Neuronal stem cell (in vitro differentiated cells): ENCODE measurements around the gene PPIP5K1.
"Not testable (repeated sequence)": the region's sequence is repeated elsewhere in the genome, so short reads cannot be mapped to it uniquely, and the experiment has no call there.

Experiments used
- DNase-seq: peaks from one replicate; pipeline ENCODE4 v3.0.0-alpha.2; 2013; ENCODE audit warnings: low spot score
- H2AFZ ChIP-seq: one replicate; pipeline ENCODE4 v1.6.1; 2013; ENCODE audit warnings: mild to moderate bottlenecking, low read length, inconsistent platforms
- H2AK5ac ChIP-seq: 2 replicates; pipeline ENCODE4 v1.6.1; 2013; ENCODE audit warnings: low read depth, mild to moderate bottlenecking, inconsistent platforms, low read length, moderate library complexity, mixed read lengths
- H2BK120ac ChIP-seq: 2 replicates; pipeline ENCODE4 v1.6.1; 2013; ENCODE audit warnings: low read depth, mild to moderate bottlenecking, inconsistent platforms, low read length, moderate library complexity, mixed read lengths
- H2BK12ac ChIP-seq: one replicate; pipeline ENCODE4 v1.6.1; 2013; ENCODE audit warnings: low read length, inconsistent platforms
- H2BK15ac ChIP-seq: 2 replicates; pipeline ENCODE4 v1.6.1; 2013; ENCODE audit warnings: mild to moderate bottlenecking, low read length, inconsistent platforms, mixed read lengths
- H2BK5ac ChIP-seq: one replicate; pipeline ENCODE4 v1.6.1; 2013; ENCODE audit warnings: inconsistent platforms, mild to moderate bottlenecking, low read length, moderate library complexity
- H3K14ac ChIP-seq: one replicate; pipeline ENCODE4 v1.6.1; 2013; ENCODE audit warnings: low read length, inconsistent platforms
- H3K18ac ChIP-seq: 2 replicates; pipeline ENCODE4 v1.6.1; 2013; ENCODE audit warnings: low read length, inconsistent platforms
- H3K23ac ChIP-seq: 2 replicates; pipeline ENCODE4 v1.6.1; 2013; ENCODE audit warnings: low read depth, mild to moderate bottlenecking, mixed read lengths, low read length, inconsistent platforms; ENCODE audit not compliant: poor library complexity
- H3K27ac ChIP-seq: replicated peaks from 3 replicates; pipeline ENCODE4 v1.5.1; 2013; ENCODE audit warnings: low read length, inconsistent platforms
- H3K27me3 ChIP-seq, 3 experiments: 2 replicates each; pipeline ENCODE4 v1.6.1; 2013; ENCODE audit warnings: low read length in 3 of 3, mild to moderate bottlenecking in 2 of 3, inconsistent platforms in 1 of 3, low read depth in 1 of 3, mixed read lengths in 1 of 3, moderate library complexity in 1 of 3; ENCODE audit not compliant: control insufficient read depth in 3 of 3, insufficient read depth in 3 of 3
- H3K36me3 ChIP-seq, 2 donors: replicated peaks in 1 of 2; 2 replicates each; pipeline ENCODE4 v1.6.1; 2013; ENCODE audit warnings: low read length in 2 of 2; ENCODE audit not compliant: control insufficient read depth in 2 of 2, insufficient read depth in 2 of 2
- H3K4ac ChIP-seq: 2 replicates; pipeline ENCODE4 v1.6.1; 2013; ENCODE audit warnings: inconsistent platforms, mild to moderate bottlenecking, low read length, moderate library complexity
- H3K4me1 ChIP-seq, 2 donors: 1 replicate in 1 of 2; 2 replicates in 1 of 2; pipeline ENCODE4 v1.6.1; 2013; ENCODE audit warnings: low read length in 2 of 2, low read depth in 1 of 2; ENCODE audit not compliant: control insufficient read depth in 2 of 2, insufficient read depth in 1 of 2
- H3K4me2 ChIP-seq: one replicate; pipeline ENCODE4 v1.6.1; 2013; ENCODE audit warnings: mild to moderate bottlenecking, low read length, inconsistent platforms; ENCODE audit not compliant: insufficient read depth, poor library complexity, severe bottlenecking
- H3K4me3 ChIP-seq, 2 donors: 2 replicates each; pipeline ENCODE4 v1.5.1; 2013; ENCODE audit warnings: low read length in 2 of 2, mild to moderate bottlenecking in 2 of 2, inconsistent platforms in 1 of 2, moderate library complexity in 1 of 2
- H3K79me1 ChIP-seq: one replicate; pipeline ENCODE4 v1.6.1; 2013; ENCODE audit warnings: low read depth, mild to moderate bottlenecking, inconsistent platforms, low read length, moderate library complexity
- H3K9ac ChIP-seq: one replicate; pipeline ENCODE4 v1.6.1; 2013; ENCODE audit warnings: mild to moderate bottlenecking, low read depth, low read length, inconsistent platforms; ENCODE audit not compliant: poor library complexity
- H3K9me3 ChIP-seq, 2 donors: replicated peaks in 1 of 2; 2 replicates each; pipeline versions ENCODE3 to v1.6.1; 2013; ENCODE audit warnings: low read length in 2 of 2, mild to moderate bottlenecking in 2 of 2, inconsistent platforms in 1 of 2, low read depth in 1 of 2, mixed read lengths in 1 of 2, moderate library complexity in 1 of 2; ENCODE audit not compliant: control insufficient read depth in 2 of 2, insufficient read depth in 1 of 2
- H4K8ac ChIP-seq: one replicate; pipeline ENCODE4 v1.6.1; 2013; ENCODE audit warnings: low read depth, mild to moderate bottlenecking, inconsistent platforms, low read length, moderate library complexity
- H4K91ac ChIP-seq: one replicate; pipeline ENCODE4 v1.6.1; 2013; ENCODE audit warnings: low read length, low read depth, mild to moderate bottlenecking, inconsistent platforms; ENCODE audit not compliant: poor library complexity
- WGBS, 2 donors: extraction: QIAGEN DNeasy Blood & Tissue Kit; methylation state at CpG; one replicate each; pipeline ENCODE4 v1.1.7; 2013; ENCODE audit warnings: missing lambda C conversion rate in 2 of 2, mixed read lengths in 1 of 2; ENCODE audit not compliant: insufficient read length in 2 of 2, insufficient replicate concordance in 1 of 2; ENCODE audit errors: extremely low coverage in 2 of 2; 5-methylcytosine and 5-hydroxymethylcytosine counted together

PPIP5K1 gene

DNA sequence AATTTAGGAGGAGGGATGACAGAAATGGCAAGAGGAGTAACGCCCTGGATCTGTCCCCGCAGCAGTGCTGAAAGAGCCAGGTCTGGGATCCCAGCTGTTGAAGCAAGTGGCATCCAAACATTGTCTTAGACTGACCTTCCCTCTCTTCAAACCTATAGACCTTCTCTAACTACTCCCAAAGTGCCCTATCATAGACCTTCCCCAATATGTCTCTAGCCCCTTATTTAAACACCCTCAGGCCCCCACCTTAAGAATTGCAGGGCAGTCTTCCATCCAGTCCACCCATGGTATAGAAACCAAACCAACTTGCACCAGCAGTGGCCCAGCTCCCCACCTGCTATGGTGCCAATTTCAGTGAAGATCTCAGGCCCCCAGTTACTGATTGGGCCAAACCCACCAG is 10.2 kb upstream of the PPIP5K1 start:
- not testable (repeated sequence) for H2AFZ ChIP-seq, H3K36me3 ChIP-seq, H3K9me3 ChIP-seq, H3K27ac ChIP-seq, H3K14ac ChIP-seq, H3K18ac ChIP-seq, H3K4me2 ChIP-seq, DNase-seq, H2BK12ac ChIP-seq, H3K27me3 ChIP-seq, H4K91ac ChIP-seq, H3K4me1 ChIP-seq, H3K79me1 ChIP-seq, H2AK5ac ChIP-seq, H3K4ac ChIP-seq, H2BK5ac ChIP-seq, H2BK15ac ChIP-seq, H2BK120ac ChIP-seq, H3K9ac ChIP-seq, H3K23ac ChIP-seq, H3K4me3 ChIP-seq, H4K8ac ChIP-seq
- no CpG with 5 or more reads among the region's 2 CpGs for WGBS, 2 donors

DNA sequence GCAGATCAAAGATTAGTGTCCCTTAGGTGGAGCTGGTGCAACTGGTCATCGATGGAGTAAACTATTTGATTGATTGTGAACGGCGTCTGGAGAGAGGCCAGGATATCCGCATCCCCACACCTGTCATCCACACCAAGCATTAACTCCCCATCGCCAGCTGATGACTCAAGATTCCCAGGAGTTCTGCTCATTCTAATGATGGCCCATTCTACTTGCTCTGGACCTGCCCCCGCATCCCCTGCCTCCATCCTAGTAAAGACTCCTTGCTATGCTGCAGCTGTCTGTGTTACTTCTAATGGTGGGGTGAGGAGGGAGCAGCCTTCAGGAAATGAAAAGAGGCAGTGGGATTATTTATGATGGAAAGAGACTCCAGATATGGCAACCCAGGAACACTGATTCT is 9.1 kb upstream of the PPIP5K1 start:
- H3K79me1 ChIP-seq, H3K4me2 ChIP-seq, H3K4ac ChIP-seq, H2AFZ ChIP-seq, H3K4me3 ChIP-seq, H3K9me3 ChIP-seq, H3K23ac ChIP-seq, H3K27ac ChIP-seq, H3K9ac ChIP-seq, H2BK12ac ChIP-seq, DNase-seq, H3K36me3 ChIP-seq, H2BK5ac ChIP-seq, H2BK120ac ChIP-seq, H3K14ac ChIP-seq, H4K91ac ChIP-seq, H3K27me3 ChIP-seq, H2AK5ac ChIP-seq, H3K18ac ChIP-seq, H3K4me1 ChIP-seq, H4K8ac ChIP-seq, H2BK15ac ChIP-seq: not testable (repeated sequence)
- no CpG with 5 or more reads among the region's 6 CpGs for WGBS, 2 donors

DNA sequence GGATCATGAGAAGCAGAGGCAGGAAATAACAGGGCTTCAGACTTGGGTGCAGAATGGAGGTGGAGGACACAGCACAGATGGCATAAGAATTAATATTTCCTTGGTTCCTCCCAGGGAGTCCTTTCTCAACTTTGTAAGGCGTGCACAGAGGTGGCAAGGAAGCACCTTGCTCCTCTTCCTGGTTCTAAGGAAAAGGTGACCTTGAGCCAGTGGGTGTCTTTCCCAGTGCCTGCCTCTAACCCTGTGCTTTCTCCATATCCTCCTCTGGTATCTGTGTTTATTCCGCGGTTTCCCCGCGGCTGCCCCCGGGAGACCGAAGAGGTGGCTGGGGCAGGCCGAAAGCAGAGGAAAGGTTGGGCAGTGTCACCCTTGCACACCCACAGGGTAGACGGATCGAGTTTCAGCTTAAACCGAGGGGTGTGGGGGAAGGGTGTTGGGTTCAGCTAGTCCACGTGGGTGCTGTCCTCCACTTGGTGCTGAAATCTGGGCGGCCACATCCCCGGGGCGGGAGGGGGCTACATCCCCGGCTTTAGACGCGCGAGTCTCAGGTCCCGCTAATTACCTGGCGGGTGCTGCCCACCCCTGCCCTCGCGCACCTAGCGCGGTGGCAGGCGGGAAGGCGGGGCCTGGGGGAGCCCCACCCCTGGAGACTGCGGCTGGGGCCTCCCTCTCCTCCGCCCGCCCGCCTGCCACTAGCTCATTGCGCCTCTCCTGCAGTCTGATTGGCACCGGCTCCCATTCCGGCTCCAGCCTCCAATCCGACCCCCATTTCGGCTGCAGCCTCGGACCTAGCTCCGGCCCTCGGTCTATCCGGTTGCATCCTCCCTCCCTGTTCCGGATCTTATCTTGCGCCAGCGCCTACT is 3.6 kb upstream of the PPIP5K1 start, which contains the start of gene CKMT1B:
Gene CKMT1B, plus strand, starts transcription at position 700 of the 863 bp plus-strand sequence. CDS start 192 bp downstream, outside the sequence.
- H2BK120ac ChIP-seq, H3K9ac ChIP-seq, H2BK15ac ChIP-seq, H3K27ac ChIP-seq, H4K8ac ChIP-seq, DNase-seq, H3K4me1 ChIP-seq, H2BK5ac ChIP-seq, H3K4me3 ChIP-seq, H3K4ac ChIP-seq, H3K9me3 ChIP-seq, H3K79me1 ChIP-seq, H3K4me2 ChIP-seq, H2BK12ac ChIP-seq, H2AFZ ChIP-seq, H3K36me3 ChIP-seq, H2AK5ac ChIP-seq, H3K14ac ChIP-seq, H4K91ac ChIP-seq, H3K23ac ChIP-seq, H3K18ac ChIP-seq, H3K27me3 ChIP-seq: not testable (repeated sequence)
- WGBS, 2 donors, result no CpG with 5 or more reads among the region's 43 CpGs

GRCh38 chr15:43592841-43593240 is 2.8 kb upstream of the PPIP5K1 start:
- not testable (repeated sequence) for H4K91ac ChIP-seq, H2BK12ac ChIP-seq, H2BK5ac ChIP-seq, DNase-seq, H3K18ac ChIP-seq, H3K14ac ChIP-seq, H2AFZ ChIP-seq, H3K4me1 ChIP-seq, H3K79me1 ChIP-seq, H2BK120ac ChIP-seq, H4K8ac ChIP-seq, H2BK15ac ChIP-seq, H3K4me2 ChIP-seq, H3K27me3 ChIP-seq, H3K36me3 ChIP-seq, H3K4ac ChIP-seq, H3K27ac ChIP-seq, H3K4me3 ChIP-seq, H3K9me3 ChIP-seq, H2AK5ac ChIP-seq, H3K9ac ChIP-seq, H3K23ac ChIP-seq
- no CpG with 5 or more reads among the region's 8 CpGs for WGBS, 2 donors
